GM10248 (cell line): ENCODE measurements around the gene MSI2.

Source experiments
- CTCF ChIA-PET: fragments of 300-600 bp; sonication (Branson Sonifier 250); formaldehyde crosslinking; extraction: SDS; loops from one replicate; lab custom pipeline; 2021; ENCODE audit warnings: antibody characterized with exemption; lab: Yijun Ruan, JAX
- POLR2A ChIA-PET: fragments of 350-650 bp; sonication (Branson Sonifier 250); formaldehyde crosslinking; extraction: SDS; loops from one replicate; lab custom pipeline; 2020; ENCODE audit warnings: antibody characterized with exemption; lab: Yijun Ruan, JAX
- DNase-seq: peaks from one replicate; pipeline ENCODE4 v3.0.0; 2012; ENCODE audit errors: extremely low spot score
- TF ChIP-seq, protein P1 (sequence below): IDR thresholded peaks from 2 replicates; pipeline ENCODE4 v1.5.1; 2012; ENCODE audit warnings: mild to moderate bottlenecking, low read depth; ENCODE audit errors: extremely low read depth, missing control alignments, control extremely low read depth

The MSI2 gene

DNA sequence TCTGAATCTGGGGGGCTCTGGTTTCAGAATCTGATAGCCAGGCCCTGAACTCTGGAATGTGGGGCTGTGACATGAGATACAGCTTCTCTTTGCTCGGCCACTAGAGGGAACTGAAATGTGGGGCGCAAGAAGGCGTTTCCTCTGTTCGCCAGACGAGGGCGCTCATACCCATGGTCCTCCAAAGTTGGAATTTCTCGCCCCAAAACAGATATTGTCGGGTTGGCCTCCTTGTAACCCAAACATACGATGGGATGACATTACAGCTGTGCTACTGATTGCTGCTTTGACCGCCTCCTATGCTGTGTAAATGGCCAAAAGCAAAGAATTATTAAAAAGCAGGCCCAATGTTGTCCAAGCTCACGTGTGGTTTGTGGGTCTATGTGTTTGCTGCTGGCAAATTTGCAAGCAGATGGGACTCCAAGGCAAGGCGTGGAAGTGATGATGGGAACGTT, 13.1 kb upstream of the MSI2 start:
- DNase-seq: peak; percentile 82
- ChIA-PET POLR2A (no interaction called here), CTCF (interaction anchor here (0.6 to 3.9 kb wide), 146 partner anchors 9 to 756 kb away, joined by 3 to 70 read pairs (median 4); partner anchors contain the start of genes CCDC182 and MSI2)
- TF ChIP-seq, protein P1, sequence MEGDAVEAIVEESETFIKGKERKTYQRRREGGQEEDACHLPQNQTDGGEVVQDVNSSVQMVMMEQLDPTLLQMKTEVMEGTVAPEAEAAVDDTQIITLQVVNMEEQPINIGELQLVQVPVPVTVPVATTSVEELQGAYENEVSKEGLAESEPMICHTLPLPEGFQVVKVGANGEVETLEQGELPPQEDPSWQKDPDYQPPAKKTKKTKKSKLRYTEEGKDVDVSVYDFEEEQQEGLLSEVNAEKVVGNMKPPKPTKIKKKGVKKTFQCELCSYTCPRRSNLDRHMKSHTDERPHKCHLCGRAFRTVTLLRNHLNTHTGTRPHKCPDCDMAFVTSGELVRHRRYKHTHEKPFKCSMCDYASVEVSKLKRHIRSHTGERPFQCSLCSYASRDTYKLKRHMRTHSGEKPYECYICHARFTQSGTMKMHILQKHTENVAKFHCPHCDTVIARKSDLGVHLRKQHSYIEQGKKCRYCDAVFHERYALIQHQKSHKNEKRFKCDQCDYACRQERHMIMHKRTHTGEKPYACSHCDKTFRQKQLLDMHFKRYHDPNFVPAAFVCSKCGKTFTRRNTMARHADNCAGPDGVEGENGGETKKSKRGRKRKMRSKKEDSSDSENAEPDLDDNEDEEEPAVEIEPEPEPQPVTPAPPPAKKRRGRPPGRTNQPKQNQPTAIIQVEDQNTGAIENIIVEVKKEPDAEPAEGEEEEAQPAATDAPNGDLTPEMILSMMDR: peak; percentile 100

DNA sequence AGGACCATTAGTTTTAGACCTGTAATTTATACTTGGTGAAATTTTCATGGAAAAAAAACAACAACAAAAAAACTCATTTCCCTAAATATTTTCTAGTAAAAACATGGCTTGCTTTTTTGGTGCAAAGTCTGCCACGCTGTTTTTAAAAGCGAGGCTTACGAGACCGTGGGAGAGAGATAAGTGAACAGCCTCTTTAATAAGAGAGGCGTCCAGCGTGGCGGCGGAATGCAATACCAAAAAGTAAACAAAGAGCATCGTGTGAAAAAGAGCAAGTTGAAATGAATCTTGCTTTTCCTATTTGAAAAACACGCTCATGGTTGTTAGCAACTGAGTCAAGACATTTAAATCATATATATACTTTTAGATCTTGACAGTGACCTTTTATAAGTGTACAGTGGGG, 10.5 kb upstream of the MSI2 start:
- POLR2A ChIA-PET: no interaction called here
- no peak for DNase-seq
- CTCF ChIA-PET: no interaction called here
- TF ChIP-seq, protein P1: no peak

DNA sequence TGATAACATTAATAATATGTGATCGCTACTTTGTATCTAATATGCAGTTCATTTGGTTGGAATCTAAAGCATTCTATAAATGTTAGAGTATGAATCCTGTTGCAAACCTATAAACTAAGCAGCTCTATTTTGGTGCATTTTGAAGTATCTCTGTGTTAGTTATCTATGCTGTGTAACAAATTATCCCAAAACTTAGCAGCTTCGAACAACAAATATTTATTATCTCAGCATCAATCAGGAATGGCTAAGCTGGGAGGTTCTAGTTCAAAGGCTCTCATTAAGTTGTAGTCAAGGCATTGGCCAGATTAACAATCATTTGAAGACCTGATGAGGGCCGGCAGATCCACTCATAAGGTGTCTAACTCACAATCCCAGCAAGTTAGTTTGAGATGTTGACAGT, 10.1 kb upstream of the MSI2 start:
- CTCF ChIA-PET: no interaction called here
- POLR2A ChIA-PET: no interaction called here
- no peak for DNase-seq
- TF ChIP-seq, protein P1: no peak

DNA sequence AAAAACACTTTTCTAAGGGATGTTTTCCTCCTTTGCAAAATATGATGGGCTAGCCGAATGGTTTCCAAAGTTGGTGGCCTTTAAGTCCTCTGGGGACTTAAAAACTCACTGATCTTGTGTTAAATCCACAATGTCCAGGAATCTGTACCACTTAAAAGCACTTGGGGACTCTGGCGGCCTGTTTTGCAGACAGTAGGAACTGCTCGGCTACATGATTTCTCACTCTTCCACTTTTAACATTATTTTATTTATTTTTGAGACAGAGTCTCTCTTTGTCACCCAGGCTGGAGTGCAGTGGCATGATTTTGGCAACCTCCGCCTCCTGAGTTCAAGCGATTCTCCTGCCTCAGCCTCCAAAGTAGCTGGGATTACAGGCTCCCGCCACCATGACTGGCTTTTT, 9.1 kb upstream of the MSI2 start:
- TF ChIP-seq, protein P1: no peak
- ChIA-PET POLR2A (no interaction called here), CTCF (interaction anchor here (1.5 to 1.6 kb wide), 2 partner anchors 194 to 425 kb away, joined by 3 to 4 read pairs; no protein-coding TSS in a partner anchor)
- DNase-seq: no peak

DNA sequence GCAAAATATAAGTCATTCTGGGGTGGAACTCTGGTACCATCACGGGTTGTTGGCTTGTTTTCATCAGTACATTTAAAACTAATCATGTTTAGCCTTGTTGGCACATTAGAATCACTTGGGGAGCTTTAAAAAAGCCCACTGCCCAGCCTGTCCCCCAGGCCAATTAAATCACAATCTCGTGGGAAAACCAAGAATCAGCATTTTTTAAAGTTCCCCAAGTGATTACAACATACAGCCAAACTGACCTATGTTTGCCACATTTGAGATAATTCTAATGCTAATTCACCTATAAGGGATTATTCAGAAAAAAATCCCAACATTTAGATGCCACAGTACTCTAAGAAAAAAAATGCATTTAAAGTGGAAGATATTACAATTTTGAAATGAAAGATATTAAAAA, 8.4 kb upstream of the MSI2 start:
- TF ChIP-seq, protein P1: no peak
- no peak for DNase-seq
- CTCF ChIA-PET: interaction anchor here (1.5 to 1.6 kb wide), 2 partner anchors 193 to 424 kb away, joined by 3 to 4 read pairs; no protein-coding TSS in a partner anchor
- POLR2A ChIA-PET: no interaction called here

DNA sequence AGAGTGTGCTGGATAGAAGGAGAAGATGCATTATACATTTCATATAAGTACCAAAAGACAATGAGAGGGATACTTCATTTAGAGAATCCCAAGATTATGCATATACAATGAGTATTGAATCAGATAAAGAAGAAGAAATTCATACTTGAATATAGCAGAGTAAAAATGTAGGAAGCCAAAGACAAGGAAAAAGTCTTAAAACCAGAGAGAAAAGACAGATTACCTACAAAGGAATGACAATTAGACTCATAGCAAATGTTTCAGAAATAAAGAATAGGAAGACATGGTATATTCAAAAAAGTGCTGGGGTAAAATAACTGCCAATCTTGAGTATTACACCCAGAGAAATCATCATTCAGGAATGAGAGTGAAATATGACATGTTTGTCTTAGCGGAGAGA, 6.8 kb upstream of the MSI2 start:
- ChIA-PET POLR2A (no interaction called here), CTCF (no interaction called here)
- no peak for DNase-seq
- TF ChIP-seq, protein P1: no peak
